ENCODE results near the gene DCUN1D1.
A peak's percentile ranks its signal among the peaks of the same experiment; 100 is the strongest.
"Not testable (repeated sequence)": the region's sequence is repeated elsewhere in the genome, so short reads cannot be mapped to it uniquely, and the experiment has no call there.

Gene DCUN1D1

DNA sequence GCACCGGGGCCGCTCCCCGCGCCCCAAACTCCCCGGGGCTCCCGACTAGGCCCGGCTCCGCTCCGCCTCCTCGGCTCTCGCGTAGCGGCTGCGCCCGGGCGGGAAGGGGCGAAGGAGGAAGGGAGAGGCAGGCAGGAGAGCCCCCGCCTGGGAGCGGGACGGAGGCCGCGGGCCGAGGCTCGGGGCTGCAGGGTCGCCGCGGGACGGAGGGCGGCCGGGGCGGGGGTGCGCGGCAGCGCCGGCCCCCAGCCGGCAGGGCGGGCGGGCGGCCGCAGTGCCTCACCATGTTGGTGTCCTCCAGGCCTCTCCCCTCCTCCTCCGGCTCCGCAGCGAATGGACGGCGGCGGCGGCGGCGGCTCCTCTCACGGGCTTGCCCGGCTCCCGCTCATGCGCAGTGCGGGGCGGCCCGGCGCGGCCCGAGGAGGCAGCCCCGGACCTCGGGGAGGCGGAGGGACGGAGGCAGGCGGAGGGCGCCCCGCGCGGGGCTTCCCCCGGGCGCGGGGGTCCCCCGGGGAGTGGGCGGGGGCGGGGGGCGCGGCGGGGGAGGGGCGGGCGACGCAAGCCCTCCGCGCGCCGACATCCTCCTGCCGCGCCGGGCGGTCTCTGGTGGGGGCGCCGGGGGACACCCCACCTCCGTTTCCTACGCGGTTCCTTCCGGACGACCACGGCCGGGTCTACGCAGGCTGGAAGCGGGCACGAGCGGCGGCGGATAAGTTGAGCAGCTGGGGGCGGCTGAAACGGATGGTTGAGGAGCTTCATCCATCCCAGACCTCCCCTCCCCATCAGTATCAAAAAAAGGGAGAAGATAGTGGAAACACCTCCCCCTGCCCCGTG, at the start of gene DCUN1D1:
Gene DCUN1D1 (minus strand): TSS at position 335 of the 834 bp plus-strand sequence. CDS start 49 bp downstream, at position 286.
- peak; percentile 69 to 74 for DNase-seq (ENCODE audit: low read depth in 2 of 2)

DNA sequence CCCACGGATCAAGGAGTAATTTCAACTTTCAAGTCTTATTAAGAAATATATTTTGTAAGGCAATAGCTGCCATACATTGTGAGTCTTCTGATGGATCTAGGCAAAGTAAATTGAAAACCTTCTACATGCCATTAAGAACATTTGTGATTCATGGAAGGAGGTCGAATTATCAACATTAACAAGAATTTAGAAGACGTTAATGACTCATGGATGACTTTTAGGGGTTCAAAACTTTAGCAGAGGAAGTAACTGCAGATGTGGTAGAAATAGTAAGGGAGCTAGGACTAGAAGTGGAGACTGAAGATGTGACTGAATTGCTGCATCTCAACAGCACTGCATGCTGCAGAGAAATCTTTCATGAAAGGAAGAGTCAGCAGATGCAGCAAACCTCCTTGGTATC, 48.1 kb upstream of the DCUN1D1 start:
- no peak for DNase-seq (ENCODE audit: low read depth in 2 of 2)

DNA sequence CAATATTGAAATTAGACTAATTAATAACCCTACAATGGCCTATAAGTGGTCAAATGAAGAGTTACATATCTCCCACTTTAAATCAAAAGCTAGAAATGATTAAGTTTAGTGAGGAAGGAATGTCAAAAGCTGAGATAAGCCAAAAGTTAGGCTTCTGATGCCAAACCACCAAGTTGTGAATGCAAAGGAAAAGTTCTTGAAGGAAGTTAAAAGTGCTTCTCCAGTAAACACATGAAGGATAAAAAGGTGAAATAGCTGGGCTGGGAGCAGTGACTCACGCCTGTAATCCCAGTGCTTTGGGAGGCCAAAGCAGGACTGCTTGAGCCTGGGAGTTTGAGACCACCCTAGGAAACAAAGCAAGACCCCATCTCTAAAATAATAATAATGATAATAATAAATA, 46.9 kb upstream of the DCUN1D1 start:
- DNase-seq (ENCODE audit: low read depth in 2 of 2) = no peak

DNA sequence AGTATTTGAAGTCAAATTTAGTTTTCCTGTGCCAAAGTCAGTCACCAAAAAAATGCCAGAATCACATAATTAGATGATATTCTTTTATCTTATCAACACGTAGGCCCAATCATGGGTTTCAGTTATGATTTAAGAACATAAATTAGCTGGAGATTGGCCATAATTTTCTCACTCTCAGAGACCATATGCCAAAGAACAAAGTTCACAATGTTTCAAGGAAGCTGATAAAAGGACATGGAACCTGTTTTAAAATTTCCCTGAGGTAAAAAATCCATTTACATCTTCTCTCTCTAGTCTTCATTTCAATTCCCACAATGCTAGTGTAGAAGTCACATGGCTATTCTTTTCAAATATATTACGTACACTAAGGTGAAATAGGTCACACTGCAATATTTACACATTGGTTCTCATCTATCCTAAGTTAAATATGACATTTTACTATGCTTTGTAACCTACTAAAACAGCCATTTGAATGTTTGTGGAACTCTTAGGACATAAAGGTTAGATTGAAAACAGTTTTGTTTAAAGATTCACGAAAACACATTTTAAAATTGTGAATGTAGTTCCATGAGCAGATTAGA, 42.7 kb upstream of the DCUN1D1 start:
- DNase-seq (ENCODE audit: low read depth in 2 of 2) = no peak

DNA sequence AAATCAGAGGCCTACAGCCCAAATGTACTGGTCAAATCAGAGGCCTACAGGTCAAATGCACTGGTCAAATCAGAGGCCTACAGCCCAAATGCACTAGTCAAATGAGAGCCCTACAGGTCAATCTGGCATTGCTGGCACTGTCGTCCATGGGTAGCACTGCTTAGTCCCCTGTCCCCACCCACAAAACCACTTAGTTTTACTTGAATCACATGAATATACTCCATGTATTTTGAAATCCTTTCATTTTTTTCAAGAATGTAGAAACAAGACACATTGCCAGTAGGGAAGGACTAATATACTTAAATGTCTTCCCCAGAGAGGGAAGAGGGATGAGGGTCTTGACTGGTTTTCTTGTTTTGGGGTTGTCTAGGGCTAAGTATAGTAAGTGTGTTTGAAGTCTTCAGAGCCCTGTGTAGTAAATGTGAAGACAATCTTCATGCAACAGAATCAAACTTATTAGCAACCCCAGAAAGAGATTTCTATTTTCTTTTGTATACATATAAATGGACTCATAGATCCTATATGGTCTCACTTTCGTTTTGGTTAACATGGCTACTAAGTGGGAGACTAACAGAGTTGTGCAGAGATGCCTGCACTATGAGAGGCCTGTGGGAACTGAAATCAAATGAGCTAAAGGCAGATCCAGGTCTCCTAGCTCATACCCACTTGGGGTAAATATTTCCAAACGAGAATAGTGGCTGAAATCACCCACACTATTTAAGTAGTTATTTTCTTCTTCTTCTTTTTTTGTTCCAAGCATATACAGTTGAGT, 38.3 kb upstream of the DCUN1D1 start:
- DNase-seq (ENCODE audit: low read depth in 2 of 2) = no peak

DNA sequence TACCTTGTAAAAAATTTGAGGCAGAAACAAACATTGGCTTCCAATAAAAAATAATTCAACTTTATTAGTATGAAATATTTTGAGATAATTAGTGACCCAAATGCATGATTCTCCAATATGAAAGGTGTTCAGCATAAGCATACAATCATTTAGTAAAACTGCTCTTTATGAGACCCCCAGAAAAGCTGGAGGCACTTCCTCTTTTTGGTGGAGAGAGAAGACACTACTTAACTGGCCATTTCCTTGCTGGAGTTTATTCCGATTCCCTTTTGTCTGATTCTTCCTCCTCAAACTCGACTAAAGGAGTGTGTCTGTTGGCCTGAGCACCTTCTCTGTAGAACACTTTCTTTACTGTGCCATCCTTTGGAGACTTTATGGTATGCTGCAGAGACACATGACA, 34.8 kb upstream of the DCUN1D1 start:
- DNase-seq (ENCODE audit: low read depth in 2 of 2) = no peak

DNA sequence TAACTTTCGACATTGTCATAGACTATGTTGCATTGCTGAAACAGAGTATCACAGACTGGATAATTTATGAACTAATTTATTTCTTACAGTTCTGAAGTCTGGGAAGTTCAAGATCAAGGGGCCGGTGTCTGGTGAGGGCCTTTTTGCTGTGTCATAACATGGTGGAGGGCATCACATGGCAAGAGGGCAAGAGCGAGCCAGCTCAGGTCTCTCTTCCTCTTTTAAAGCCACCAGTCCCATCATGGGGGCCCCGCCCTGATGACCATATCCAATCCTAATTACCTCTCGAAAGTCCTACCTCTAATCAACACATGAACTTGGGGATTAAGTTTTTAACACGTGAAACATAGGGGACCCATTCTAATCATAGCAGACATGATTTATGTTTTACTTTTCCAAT, 33.5 kb upstream of the DCUN1D1 start:
- no peak for DNase-seq (ENCODE audit: low read depth in 2 of 2)

DNA sequence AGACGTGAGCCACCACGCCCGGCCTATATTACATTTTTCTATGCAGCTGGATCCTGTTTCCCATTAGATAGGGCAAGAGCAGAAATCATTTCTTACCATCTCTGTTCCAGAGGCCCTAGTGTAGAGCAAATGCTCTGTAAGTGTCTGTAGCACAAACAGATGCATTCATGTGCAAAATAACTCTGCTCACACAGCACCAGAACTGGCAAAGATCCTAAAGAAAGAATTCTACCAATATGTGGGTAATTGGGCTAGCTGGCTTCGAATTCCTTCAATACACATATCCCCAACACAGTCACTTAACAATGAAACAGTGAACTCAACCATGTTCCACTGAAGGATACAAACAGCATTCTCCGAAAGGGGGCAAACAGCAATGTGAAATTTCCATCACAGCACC, 32.7 kb upstream of the DCUN1D1 start:
- DNase-seq (ENCODE audit: low read depth in 2 of 2) = no peak

DNA sequence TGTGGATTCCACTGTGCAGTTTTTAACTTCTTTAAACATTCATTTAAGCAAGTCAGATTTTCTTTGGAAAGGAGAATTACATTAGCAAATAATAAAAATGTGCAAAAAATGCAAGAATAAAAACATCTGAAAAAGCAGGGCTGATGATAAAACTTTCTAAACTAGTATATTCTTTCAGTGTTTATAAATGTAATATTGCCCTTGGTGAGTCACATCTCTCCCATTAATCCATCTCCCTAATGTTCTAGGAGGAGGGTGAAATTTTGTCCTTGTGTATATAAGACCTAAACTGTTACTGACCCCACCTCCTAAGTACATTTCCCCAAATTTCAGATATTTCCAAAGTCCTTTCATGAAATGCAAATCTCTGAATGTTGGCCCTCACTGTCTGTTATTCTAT, 28.5 kb upstream of the DCUN1D1 start:
- no peak for DNase-seq (ENCODE audit: low read depth in 2 of 2)

DNA sequence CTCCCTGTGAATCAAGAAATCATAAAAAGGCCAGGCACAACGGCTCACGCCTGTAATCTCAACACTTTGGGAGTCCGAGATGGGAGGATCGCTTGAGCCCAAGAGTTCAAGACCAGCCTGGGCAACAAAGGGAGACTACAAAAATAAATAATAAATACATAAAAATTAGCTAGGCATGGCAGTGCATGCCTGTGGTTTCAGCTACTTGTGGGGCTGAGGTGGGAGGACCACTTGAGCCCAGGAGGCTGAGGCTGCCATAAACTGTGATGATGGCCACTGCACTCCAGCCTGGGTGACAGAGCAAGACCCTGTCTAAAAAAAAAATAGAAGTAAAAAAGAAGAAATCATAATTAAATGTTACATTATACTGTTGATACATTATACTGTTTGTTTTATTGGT, 28.0 kb upstream of the DCUN1D1 start:
- no peak for DNase-seq (ENCODE audit: low read depth in 2 of 2)

DNA sequence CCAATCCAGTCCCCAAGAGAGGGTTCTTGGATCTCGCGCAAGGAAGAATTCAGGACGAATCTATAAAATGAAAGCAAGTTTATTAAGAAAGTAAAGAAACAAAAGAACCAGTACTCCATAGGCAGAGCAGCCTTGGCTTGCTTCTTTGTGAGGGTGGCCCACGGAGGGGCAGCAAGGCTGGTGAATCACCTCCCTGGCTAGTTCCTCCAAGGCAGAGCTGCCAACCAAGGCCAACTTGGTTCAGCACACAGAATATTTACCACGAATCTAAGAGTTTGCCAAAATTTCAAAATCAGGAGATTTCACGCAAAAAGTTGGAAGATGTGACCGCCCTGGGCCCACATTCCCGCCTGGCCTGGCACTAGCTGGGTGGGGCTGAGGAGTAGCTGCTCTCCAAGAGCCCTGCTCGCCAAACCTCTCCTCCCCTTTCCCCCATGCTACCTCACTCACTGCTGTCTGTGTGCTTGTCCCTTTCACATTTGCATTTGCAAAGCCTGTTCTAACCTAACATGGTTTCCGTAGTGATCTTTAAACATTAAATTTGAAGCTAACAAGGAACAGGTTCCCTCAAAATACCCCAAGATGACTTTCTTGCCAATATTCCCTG, 26.2 kb upstream of the DCUN1D1 start:
- DNase-seq (ENCODE audit: low read depth in 2 of 2) = no peak

DNA sequence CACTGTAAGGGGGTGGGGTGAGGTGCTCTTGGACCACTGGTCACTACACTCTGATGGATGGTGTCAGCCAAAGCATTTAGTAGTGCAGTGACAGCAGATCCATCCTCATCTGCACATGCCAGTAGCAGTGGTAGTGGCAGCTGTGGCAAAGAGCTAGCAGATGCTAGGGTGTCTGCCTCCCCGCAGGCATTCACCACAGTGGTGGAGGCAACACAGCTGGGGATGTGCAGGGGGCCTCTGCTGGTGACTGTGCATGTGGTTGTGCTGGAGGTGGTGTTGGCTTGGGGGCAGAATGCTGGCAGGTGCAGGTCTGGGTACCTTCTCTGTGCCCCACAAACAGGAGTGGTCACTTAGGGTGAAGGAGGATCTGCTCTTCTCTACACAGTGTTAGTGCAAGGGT, 19.4 kb upstream of the DCUN1D1 start:
- DNase-seq (ENCODE audit: low read depth in 2 of 2) = no peak

DNA sequence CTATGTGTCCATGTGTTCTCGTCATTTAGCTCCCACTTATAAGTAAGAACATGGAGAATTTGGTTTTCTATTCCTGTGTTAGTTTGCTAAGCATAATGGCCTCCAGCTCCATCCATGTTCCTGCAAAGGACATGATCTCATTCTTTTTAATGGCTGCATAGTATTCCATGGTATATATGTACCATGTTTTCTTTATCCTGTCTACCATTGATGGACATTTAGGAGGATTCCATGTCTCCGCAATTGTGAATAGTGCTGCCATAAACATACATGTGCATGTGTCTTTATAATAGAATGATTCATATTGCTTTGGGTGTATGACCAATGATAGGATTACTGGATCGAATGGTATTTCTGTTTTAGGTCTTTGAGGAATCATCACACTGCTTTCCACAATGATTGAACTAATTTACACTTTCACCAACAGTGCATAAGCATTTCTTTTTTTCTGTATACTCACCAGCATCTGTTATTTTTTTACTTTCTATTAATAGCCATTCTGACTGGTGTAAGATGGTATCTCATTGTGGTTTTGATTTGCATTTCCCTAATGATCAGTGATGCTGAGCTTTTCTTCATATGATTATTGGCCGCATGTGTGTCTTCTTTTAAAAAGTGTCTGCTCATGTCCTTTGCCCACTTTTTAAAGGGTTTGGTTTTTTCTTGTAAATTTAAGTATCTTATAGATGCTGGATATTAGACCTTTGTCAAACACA, 13.3 kb upstream of the DCUN1D1 start:
- not testable (repeated sequence) for DNase-seq (ENCODE audit: low read depth in 2 of 2)

DNA sequence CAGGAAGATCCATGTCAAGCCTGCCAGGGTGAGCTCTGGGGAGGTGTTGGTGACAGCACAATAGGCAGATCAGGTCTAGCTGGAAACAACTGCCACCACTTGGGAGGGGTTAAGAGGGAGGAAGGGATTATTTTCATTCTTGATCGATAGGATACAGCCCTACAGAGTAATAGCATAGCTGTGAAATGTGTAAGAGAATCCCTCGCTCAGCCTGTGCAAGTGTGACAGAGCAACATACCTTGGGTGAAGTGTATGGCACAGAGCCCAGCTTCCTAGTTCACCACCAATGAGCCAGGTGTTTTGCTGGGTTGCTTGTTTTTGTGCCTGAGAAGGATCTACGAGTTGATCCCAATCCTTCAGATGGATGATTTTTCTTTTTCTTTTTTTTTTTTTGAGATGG, 9.2 kb upstream of the DCUN1D1 start:
- DNase-seq (ENCODE audit: low read depth in 2 of 2) = no peak

DNA sequence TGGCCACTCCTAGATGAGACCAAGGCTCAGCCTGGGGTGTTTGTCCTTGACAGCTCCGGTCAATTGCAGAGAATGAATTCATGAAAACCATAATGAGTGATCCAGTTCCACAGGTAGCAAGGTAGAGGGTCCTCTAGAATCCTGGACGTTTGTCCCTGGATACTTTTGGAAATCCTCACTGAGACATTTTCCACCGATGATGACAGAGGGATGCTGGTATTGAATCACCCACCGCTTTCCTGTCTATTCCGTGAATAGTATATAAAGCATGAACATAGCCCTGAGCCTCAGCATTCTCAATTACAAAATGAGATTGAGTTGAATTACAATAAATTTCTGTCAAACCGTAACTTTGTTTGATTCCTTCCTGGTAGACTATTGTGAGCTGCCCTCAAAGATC, 5.7 kb upstream of the DCUN1D1 start:
- no peak for DNase-seq (ENCODE audit: low read depth in 2 of 2)

DNA sequence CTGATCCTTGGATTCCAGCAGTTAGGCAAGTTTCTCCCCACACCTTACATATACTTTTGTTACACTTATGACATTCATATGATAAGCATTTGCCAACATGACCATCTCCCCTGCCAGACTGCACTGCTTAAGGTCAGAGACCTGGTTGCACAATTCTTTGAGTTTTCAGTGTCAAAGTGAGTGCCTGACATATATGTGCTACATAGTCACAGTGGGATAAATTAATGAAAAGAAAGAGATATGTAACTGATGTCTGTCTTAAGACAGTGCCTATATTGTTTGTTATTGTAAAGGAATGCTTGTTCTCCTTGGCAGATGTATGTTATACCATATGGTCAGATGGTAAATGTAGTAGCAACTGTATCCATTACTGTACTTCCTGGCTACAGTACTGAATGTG, 3.5 kb upstream of the DCUN1D1 start:
- DNase-seq (ENCODE audit: low read depth in 2 of 2) = no peak

DNA sequence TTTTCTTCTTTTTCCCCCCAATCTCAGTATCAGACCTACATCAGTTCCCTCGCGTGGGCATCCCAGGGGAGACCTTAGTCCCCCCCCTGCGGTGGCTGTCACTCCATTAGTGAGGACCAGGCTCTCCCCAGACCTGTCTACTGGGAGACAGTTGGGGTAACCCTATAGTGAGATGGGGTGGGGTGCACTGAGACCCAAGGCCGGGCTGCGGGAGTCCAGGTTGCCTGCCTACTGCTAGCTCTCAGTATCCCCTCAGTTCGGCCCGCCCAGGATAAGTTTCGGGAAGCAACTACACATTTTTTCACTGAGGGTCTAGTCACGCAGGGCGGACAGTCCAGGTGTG, 671 bp upstream of the DCUN1D1 start:
- no peak for DNase-seq (ENCODE audit: low read depth in 2 of 2)

DNA sequence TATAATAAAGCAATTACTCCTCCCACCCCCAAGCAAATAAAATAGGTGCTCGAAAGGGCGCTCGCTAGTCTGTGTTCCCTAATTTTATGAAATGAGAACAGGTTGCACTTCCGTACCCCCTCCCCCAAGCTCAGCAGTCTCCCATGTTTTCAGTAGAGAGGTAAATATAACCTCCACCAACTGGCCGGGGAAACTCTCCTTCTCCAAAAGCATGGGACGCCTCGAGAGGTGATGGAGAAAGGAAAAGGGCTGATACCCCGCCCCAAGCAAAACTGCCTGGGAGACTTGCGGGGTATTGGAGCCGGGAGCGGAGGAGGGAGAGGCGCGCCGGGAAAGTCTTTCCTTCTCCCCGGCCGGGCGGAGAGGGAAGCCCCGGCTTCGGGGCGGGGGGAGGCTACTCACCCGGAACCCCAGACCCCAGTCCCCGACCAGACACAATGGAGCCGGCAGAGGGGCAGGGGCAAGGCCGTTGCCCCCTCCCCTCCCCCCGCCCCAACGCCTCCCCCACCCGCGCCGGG, 605 bp downstream of the DCUN1D1 start:
- DNase-seq (ENCODE audit: low read depth in 2 of 2) = no peak

DNA sequence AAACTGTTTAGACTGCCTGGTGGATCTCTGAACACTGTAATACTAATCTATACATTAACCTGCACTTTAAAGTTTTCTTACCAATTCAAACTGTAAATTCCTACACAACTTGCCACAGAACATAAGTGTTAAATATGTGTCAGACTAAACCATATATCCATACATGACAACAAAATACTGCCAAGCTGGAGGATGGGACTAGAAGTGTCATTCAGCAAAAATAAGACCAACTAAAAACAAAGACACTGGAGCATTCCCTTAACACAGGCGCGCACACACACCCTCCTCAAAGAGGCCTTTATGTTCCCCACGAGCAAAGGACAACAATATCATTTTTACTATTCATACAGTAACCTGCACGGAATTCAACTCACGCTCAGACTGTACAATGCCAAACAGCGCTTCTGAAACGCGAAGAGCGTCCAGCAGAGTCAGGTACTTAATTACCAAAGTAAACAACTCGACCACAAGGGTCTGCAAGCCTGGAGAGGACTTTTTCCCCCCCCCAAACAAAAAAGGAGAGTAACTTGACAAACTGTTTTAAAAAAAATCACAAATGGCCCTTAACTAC, 1.1 kb downstream of the DCUN1D1 start:
- DNase-seq (ENCODE audit: low read depth in 2 of 2) = no peak

DNA sequence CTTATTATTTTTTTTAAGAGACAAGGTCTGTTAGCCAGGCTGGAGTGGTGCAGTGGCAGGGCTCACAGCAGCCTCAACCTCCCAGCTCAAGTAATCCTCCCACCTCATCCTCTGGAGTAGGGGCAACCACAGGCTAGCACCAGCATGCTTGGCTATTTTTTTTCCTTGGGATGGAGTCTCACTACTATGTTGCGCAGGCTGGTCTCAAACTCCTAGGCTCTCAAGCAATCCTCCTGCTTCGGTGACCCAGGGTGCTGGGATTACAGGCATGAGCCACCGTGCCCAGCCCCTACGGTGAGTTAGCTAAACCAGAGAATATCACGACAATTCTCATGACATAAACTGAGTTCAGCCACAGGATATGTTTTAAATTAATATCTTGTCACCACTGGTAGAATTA, 2.0 kb downstream of the DCUN1D1 start:
- DNase-seq (ENCODE audit: low read depth in 2 of 2) = no peak

DNA sequence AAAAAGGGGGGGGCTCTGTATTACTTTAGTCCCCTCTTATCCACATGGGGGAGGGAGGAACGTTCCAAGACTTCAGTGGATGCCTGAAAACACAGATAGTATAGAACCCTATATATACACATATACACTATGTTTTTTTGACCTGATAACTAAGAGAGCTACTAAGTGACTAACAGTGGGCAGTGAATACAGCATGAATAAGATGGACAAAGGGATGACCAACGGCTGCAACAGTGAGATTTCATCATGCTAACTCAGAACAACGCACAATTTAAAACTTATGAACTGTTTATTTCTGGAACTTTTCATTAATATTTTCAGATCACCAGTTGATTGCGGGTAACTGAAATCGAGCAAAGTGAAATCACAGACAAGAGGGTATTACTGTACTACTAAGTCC, 7.3 kb downstream of the DCUN1D1 start:
- DNase-seq (ENCODE audit: low read depth in 2 of 2) = no peak
